GM19240 (cell line): ENCODE data around the gene DDC.
"Not testable (repeated sequence)": the region's sequence is repeated elsewhere in the genome, so short reads cannot be mapped to it uniquely, and the experiment has no call there.

Source experiments
- DNase-seq: peaks from one replicate; pipeline ENCODE4 v3.0.0; 2011; ENCODE audit warnings: low spot score; ENCODE audit not compliant: insufficient read length

The DDC gene

GRCh38 chr7:50590535-50590934 lies 25.3 kb upstream of the DDC start:
- DNase-seq: no peak

GRCh38 chr7:50589364-50589763 lies 24.2 kb upstream of the DDC start:
- no peak for DNase-seq

- no peak for DNase-seq
Measured at GRCh38 chr7:50588937-50589336, 23.7 kb upstream of the DDC start.

GRCh38 chr7:50587737-50588136 lies 22.5 kb upstream of the DDC start:
- DNase-seq: no peak

- DNase-seq: no peak
Measured at GRCh38 chr7:50584793-50585408, 19.7 kb upstream of the DDC start.

GRCh38 chr7:50584386-50584785 lies 19.2 kb upstream of the DDC start:
- no peak for DNase-seq

GRCh38 chr7:50583295-50583694 lies 18.1 kb upstream of the DDC start:
- not testable (repeated sequence) for DNase-seq

GRCh38 chr7:50582271-50582670 lies 17.1 kb upstream of the DDC start:
- DNase-seq: not testable (repeated sequence)

GRCh38 chr7:50580666-50581065 lies 15.5 kb upstream of the DDC start:
- DNase-seq: not testable (repeated sequence)

GRCh38 chr7:50580057-50580456 lies 14.9 kb upstream of the DDC start:
- DNase-seq: no peak

GRCh38 chr7:50578105-50578504 lies 12.9 kb upstream of the DDC start:
- DNase-seq: not testable (repeated sequence)

GRCh38 chr7:50577569-50577968 lies 12.4 kb upstream of the DDC start:
- no peak for DNase-seq

- DNase-seq: not testable (repeated sequence)
Measured at GRCh38 chr7:50576388-50576787, 11.2 kb upstream of the DDC start.

GRCh38 chr7:50567715-50568261 lies 2.6 kb upstream of the DDC start:
- no peak for DNase-seq

GRCh38 chr7:50565977-50566376 lies 772 bp upstream of the DDC start:
- no peak for DNase-seq

- no peak for DNase-seq
Measured at GRCh38 chr7:50565559-50565916, 333 bp upstream of the DDC start.

GRCh38 chr7:50564171-50564570 lies 1.0 kb downstream of the DDC start:
- no peak for DNase-seq

GRCh38 chr7:50562136-50562535 lies 3.1 kb downstream of the DDC start:
- DNase-seq: no peak

- no peak for DNase-seq
Measured at GRCh38 chr7:50560865-50561351, 4.3 kb downstream of the DDC start.

- no peak for DNase-seq
Measured at GRCh38 chr7:50559881-50560280, 5.3 kb downstream of the DDC start.

- no peak for DNase-seq
Measured at GRCh38 chr7:50558294-50559053, 6.7 kb downstream of the DDC start.

GRCh38 chr7:50557099-50557498 lies 8.1 kb downstream of the DDC start:
- DNase-seq: no peak
